GM23338 (cell line): Measurements from ENCODE around the gene CHRM1. TPM values are rescaled to one million over a fixed set of nuclear protein-coding genes. Genes with fewer than 3 reads are reported as not detected.
A peak's percentile ranks its signal among the peaks of the same experiment; 100 is the strongest.

Experiments used
- ATAC-seq: fragments of 200-7000 bp; cut with Tn5 transposase; 3 replicates; pipeline ENCODE4 v1.9.1; 2020
- DNase-seq: peaks from one replicate; pipeline ENCODE4 v3.0.0-alpha.2; 2015; ENCODE audit warnings: low spot score
- H2AFZ ChIP-seq: fragments of 200-600 bp; sonication (generic); 2 replicates; pipeline ENCODE4 v1.8.0; 2016; ENCODE audit warnings: antibody characterized with exemption, mild to moderate bottlenecking, moderate library complexity
- H3F3A ChIP-seq: fragments of 200-600 bp; sonication (generic); replicated peaks from 2 replicates; pipeline ENCODE4 v1.8.0; 2017; ENCODE audit warnings: antibody characterized with exemption, mixed run types, low read depth
- H3K27ac ChIP-seq: fragments of 200-600 bp; sonication (generic); 2 replicates; pipeline ENCODE4 v1.6.1; 2016; ENCODE audit warnings: low read depth
- H3K27me3 ChIP-seq: fragments of 200-600 bp; sonication (generic); 2 replicates; pipeline ENCODE4 v1.8.0; 2016; ENCODE audit warnings: mild to moderate bottlenecking, mixed run types, moderate library complexity; ENCODE audit not compliant: insufficient read depth
- H3K36me3 ChIP-seq: fragments of 200-600 bp; sonication (generic); 2 replicates; pipeline ENCODE4 v1.8.0; 2016; ENCODE audit warnings: mild to moderate bottlenecking; ENCODE audit not compliant: insufficient read depth
- H3K4me1 ChIP-seq: fragments of 200-600 bp; sonication (generic); 2 replicates; pipeline ENCODE4 v1.8.0; 2016; ENCODE audit warnings: mild to moderate bottlenecking, moderate library complexity; ENCODE audit not compliant: insufficient read depth
- H3K4me2 ChIP-seq: fragments of 200-600 bp; sonication (generic); 2 replicates; pipeline ENCODE4 v1.7.1; 2017; ENCODE audit warnings: mixed run types
- H3K4me3 ChIP-seq: fragments of 200-600 bp; sonication (generic); 2 replicates; pipeline ENCODE4 v1.6.1; 2016; ENCODE audit warnings: mixed run types
- H3K79me2 ChIP-seq: fragments of 200-600 bp; sonication (generic); replicated peaks from 2 replicates; pipeline ENCODE4 v1.8.0; 2017; ENCODE audit warnings: mild to moderate bottlenecking; ENCODE audit not compliant: insufficient read depth
- H3K9me2 ChIP-seq: fragments of 200-600 bp; sonication (generic); 2 replicates; pipeline ENCODE4 v1.8.0; 2017; ENCODE audit not compliant: insufficient read depth
- H4K20me1 ChIP-seq: fragments of 200-600 bp; sonication (generic); replicated peaks from 2 replicates; pipeline ENCODE4 v1.8.0; 2017; ENCODE audit warnings: mild to moderate bottlenecking; ENCODE audit not compliant: insufficient read depth
- H3K27ac Mint-ChIP-seq: 2 replicates; pipeline ENCODE4 v1.8.0; 2020; ENCODE audit warnings: inconsistent platforms, mild to moderate bottlenecking, moderate library complexity, mixed read lengths
- H3K27me3 Mint-ChIP-seq: 3 replicates; pipeline ENCODE4 v1.8.0; 2022; ENCODE audit warnings: low read depth, mild to moderate bottlenecking, moderate library complexity, mixed read lengths, inconsistent platforms; ENCODE audit not compliant: insufficient read depth, poor library complexity
- H3K36me3 Mint-ChIP-seq: 3 replicates; pipeline ENCODE4 v1.8.0; 2021; ENCODE audit warnings: low read depth, mild to moderate bottlenecking, inconsistent platforms, moderate library complexity, mixed read lengths
- H3K4me1 Mint-ChIP-seq: 3 replicates; pipeline ENCODE4 v1.8.0; 2020; ENCODE audit warnings: mild to moderate bottlenecking, inconsistent platforms, mixed read lengths
- H3K4me3 Mint-ChIP-seq: 3 replicates; pipeline ENCODE4 v1.8.0; 2021; ENCODE audit warnings: moderate library complexity, mild to moderate bottlenecking, inconsistent platforms, mixed read lengths
- H3K9me3 Mint-ChIP-seq: 3 replicates; pipeline ENCODE4 v1.8.0; 2020; ENCODE audit warnings: moderate library complexity, mild to moderate bottlenecking, inconsistent platforms, mixed read lengths
- ETS1 ChIP-seq: IDR thresholded peaks from 2 replicates; pipeline ENCODE4 v1.6.1; 2016; ENCODE audit warnings: antibody characterized with exemption
- EZH2 ChIP-seq: fragments of 200-600 bp; sonication (generic); IDR thresholded peaks from one replicate; pipeline ENCODE4 v1.8.0; 2017; ENCODE audit warnings: antibody characterized with exemption, mild to moderate bottlenecking, low read depth; ENCODE audit not compliant: unreplicated experiment
- JUNB ChIP-seq: IDR thresholded peaks from one replicate; pipeline ENCODE4 v1.6.1; 2016; ENCODE audit warnings: antibody characterized with exemption; ENCODE audit not compliant: unreplicated experiment
- POLR2AphosphoS5 ChIP-seq: IDR thresholded peaks from 2 replicates; pipeline ENCODE4 v1.6.1; 2016; ENCODE audit warnings: antibody characterized with exemption, low read depth
- STAT1 ChIP-seq: IDR thresholded peaks from one replicate; pipeline ENCODE4 v1.6.1; 2016; ENCODE audit warnings: antibody characterized with exemption; ENCODE audit not compliant: unreplicated experiment
- ZNF462 ChIP-seq: fragments of 250-450 bp; sonication (Bioruptor Pico); IDR thresholded peaks from 2 replicates; pipeline ENCODE4 v1.5.0; 2020; ENCODE audit warnings: mild to moderate bottlenecking, moderate library complexity
- polyA plus RNA-seq: library from polyadenylated mRNA; unstranded; fragments of >200 nt; fragmentation: Nextera tagmentation; extraction: Ambion mirVana; gene quantifications from 2 replicates; pipeline ENCODE4 v1.2.1, GENCODE V29; 2016
- total RNA-seq: library from RNA; depleted of rRNA; stranded (reverse); fragments of >200 nt; shearing (Covaris generic); gene quantifications from 2 replicates; pipeline ENCODE4 v1.2.3, GENCODE V29; 2014

CHRM1 gene
- total and polyA plus RNA-seq, 2 experiments from 2014 or later = 0.14 to 0.44 TPM

DNA sequence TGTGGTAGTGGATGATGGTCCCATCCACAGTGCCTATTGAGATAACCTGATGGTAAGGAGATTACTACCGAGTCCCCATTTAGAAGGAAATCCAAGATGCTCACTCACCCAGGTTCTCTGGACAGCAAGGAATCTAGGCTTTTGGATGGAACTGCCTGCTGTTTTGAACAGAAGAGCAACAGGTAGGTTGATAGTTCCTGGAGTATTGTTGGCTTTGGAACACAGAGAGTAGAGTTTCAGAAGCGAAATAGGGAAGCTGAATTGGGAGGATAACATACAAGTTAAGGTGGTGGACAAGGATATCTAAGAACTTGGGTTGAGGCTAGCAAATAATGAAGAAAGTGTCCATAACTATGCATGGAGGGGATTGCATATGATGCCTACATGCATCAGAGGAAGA, 36.0 kb upstream of the CHRM1 start:
- H3K9me3 Mint-ChIP-seq = no peaks in the 10 kb centered on the region; the same call in 1 of the 3 replicates

More for the DNA sequence above, 36.0 kb upstream of the CHRM1 start:
- no peak overlapping the region for H3K4me3 ChIP-seq
- H3K9me2 ChIP-seq = 0 out of 2 replicates have a peak, but pooled peaks cover 8% of the 10 kb centered on the region
- H3K27me3 ChIP-seq = no peaks in the 10 kb centered on the region
- no peak for TF ChIP-seq STAT1
- no peak for TF ChIP-seq ETS1
- TF ChIP-seq JUNB = no peak
- no peak for TF ChIP-seq POLR2AphosphoS5
- TF ChIP-seq EZH2 = no peak
- TF ChIP-seq ZNF462 (CRISPR knock-in tag) = no peak
- Mint-ChIP-seq H3K4me1 (no peaks in the 10 kb centered on the region; the same call in 2 of the 3 replicates), H3K4me3 (no peak overlapping the region), H3K27me3 (peaks cover 7% of the 10 kb centered on the region), H3K27ac (no peak overlapping the region), H3K36me3 (no peaks in the 10 kb centered on the region)
- no peak overlapping the region for H3K4me2 ChIP-seq
- H3F3A ChIP-seq = no peaks in the 10 kb centered on the region
- DNase-seq = no peak
- H3K36me3 ChIP-seq = no peaks in the 10 kb centered on the region
- H2AFZ ChIP-seq = peak overlapping the region; percentile 32
- H3K27ac ChIP-seq = no peak overlapping the region
- no peaks in the 10 kb centered on the region for H3K4me1 ChIP-seq
- ATAC-seq = no peak
- no peaks in the 10 kb centered on the region for H4K20me1 ChIP-seq
- H3K79me2 ChIP-seq = no peaks in the 10 kb centered on the region
